ENCODE results near the gene PLEKHA7.

DNA sequence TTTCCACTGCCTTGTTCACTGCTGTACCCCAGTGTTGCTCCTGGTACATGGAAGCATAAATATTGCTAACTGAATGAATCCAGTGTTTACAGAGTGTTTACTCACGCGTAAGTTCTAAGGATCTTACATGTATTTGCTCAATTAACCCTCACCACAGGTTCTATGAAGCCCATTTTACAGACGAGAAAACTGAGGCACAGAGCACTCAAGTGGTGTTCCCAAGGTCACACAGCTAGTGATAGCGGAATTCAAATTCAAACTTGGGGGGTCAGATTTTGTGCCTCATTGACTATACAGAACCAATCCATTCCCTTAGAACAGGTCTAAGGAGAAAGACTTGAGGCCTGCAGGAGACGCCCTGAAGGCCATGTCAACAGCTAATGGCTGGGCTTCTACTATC lies 72.3 kb downstream of the PLEKHA7 start:
- TF ChIP-seq, protein P1, sequence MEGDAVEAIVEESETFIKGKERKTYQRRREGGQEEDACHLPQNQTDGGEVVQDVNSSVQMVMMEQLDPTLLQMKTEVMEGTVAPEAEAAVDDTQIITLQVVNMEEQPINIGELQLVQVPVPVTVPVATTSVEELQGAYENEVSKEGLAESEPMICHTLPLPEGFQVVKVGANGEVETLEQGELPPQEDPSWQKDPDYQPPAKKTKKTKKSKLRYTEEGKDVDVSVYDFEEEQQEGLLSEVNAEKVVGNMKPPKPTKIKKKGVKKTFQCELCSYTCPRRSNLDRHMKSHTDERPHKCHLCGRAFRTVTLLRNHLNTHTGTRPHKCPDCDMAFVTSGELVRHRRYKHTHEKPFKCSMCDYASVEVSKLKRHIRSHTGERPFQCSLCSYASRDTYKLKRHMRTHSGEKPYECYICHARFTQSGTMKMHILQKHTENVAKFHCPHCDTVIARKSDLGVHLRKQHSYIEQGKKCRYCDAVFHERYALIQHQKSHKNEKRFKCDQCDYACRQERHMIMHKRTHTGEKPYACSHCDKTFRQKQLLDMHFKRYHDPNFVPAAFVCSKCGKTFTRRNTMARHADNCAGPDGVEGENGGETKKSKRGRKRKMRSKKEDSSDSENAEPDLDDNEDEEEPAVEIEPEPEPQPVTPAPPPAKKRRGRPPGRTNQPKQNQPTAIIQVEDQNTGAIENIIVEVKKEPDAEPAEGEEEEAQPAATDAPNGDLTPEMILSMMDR (IDR thresholded peaks at IDR 0.05), result no peak
- TF ChIP-seq ZFX (IDR thresholded peaks at IDR 0.05; ENCODE audit: borderline replicate concordance), result no peak
